ENCODE results near the gene NCOA5. TPM values are rescaled to one million over a fixed set of nuclear protein-coding genes. Genes with fewer than 3 reads are reported as not detected.

The NCOA5 gene
- total and polyA plus RNA-seq, 2 donors from 2014 or later: 15.4 to 28.3 TPM

- H3K27ac ChIP-seq (ENCODE audit: low read depth in 2 of 2, low read length in 2 of 2): no peak overlapping the region
- no peaks in the 10 kb centered on the region for H3K9me3 ChIP-seq (ENCODE audit: control insufficient read depth in 2 of 3, insufficient read depth in 1 of 3, low read length in 3 of 3)
- DNase-seq (no peak), FAIRE-seq (no peak)
- intact Hi-C loops (cut with DNase I): no loop called here
- no peak for TF ChIP-seq CTCF (IDR thresholded peaks at IDR 0.05; ENCODE audit: borderline replicate concordance, extremely low read depth, insufficient read depth)
- no peaks in the 10 kb centered on the region for H3K4me1 ChIP-seq (ENCODE audit: control insufficient read depth in 2 of 3, insufficient read depth in 2 of 3, low read depth in 1 of 3, low read length in 3 of 3)
- no peaks in the 10 kb centered on the region for H3K36me3 ChIP-seq (ENCODE audit: control insufficient read depth in 2 of 3, insufficient read depth in 3 of 3, low read length in 3 of 3)
- H3K4me3 ChIP-seq (ENCODE audit: low read length in 3 of 3): no peak overlapping the region
- no peak overlapping the region for H3K9ac ChIP-seq (ENCODE audit: low read length in 3 of 3)
- no peaks in the 10 kb centered on the region for H3K27me3 ChIP-seq (ENCODE audit: control insufficient read depth, insufficient read depth, low read length)
These were observed 41.9 kb downstream of the NCOA5 start for GRCh38 chr20:46047821-46048220.

GRCh38 chr20:46046588-46047310 is 43.0 kb downstream of the NCOA5 start:
- Histone ChIP-seq H3K4me3 (ENCODE audit: low read length in 3 of 3) (no peak overlapping the region), H3K27me3 (ENCODE audit: control insufficient read depth, insufficient read depth, low read length) (no peaks in the 10 kb centered on the region), H3K9me3 (ENCODE audit: control insufficient read depth in 2 of 3, insufficient read depth in 1 of 3, low read length in 3 of 3) (no peaks in the 10 kb centered on the region), H3K36me3 (ENCODE audit: control insufficient read depth in 2 of 3, insufficient read depth in 3 of 3, low read length in 3 of 3) (no peaks in the 10 kb centered on the region), H3K4me1 (ENCODE audit: control insufficient read depth in 2 of 3, insufficient read depth in 2 of 3, low read depth in 1 of 3, low read length in 3 of 3) (no peaks in the 10 kb centered on the region), H3K9ac (ENCODE audit: low read length in 3 of 3) (no peak overlapping the region), H3K27ac (ENCODE audit: low read depth in 2 of 2, low read length in 2 of 2) (no peak overlapping the region)
- intact Hi-C loops (cut with DNase I): no loop called here
- TF ChIP-seq CTCF (IDR thresholded peaks at IDR 0.05; ENCODE audit: borderline replicate concordance, extremely low read depth, insufficient read depth): no peak
- FAIRE-seq (no peak), DNase-seq (no peak)

- no peak for DNase-seq
- no peaks in the 10 kb centered on the region for H3K27me3 ChIP-seq (ENCODE audit: control insufficient read depth, insufficient read depth, low read length)
- FAIRE-seq: no peak
- H3K4me3 ChIP-seq (ENCODE audit: low read length in 3 of 3): no peak overlapping the region
- TF ChIP-seq CTCF (IDR thresholded peaks at IDR 0.05; ENCODE audit: borderline replicate concordance, extremely low read depth, insufficient read depth): no peak
- no peaks in the 10 kb centered on the region for H3K9me3 ChIP-seq (ENCODE audit: control insufficient read depth in 2 of 3, insufficient read depth in 1 of 3, low read length in 3 of 3)
- H3K27ac ChIP-seq (ENCODE audit: low read depth in 2 of 2, low read length in 2 of 2): no peak overlapping the region
- no peaks in the 10 kb centered on the region for H3K4me1 ChIP-seq (ENCODE audit: control insufficient read depth in 2 of 3, insufficient read depth in 2 of 3, low read depth in 1 of 3, low read length in 3 of 3)
- H3K9ac ChIP-seq (ENCODE audit: low read length in 3 of 3): no peak overlapping the region
- intact Hi-C loops (cut with DNase I): no loop called here
- H3K36me3 ChIP-seq (ENCODE audit: control insufficient read depth in 2 of 3, insufficient read depth in 3 of 3, low read length in 3 of 3): no peaks in the 10 kb centered on the region
These were observed 44.9 kb downstream of the NCOA5 start for GRCh38 chr20:46044896-46045295.

GRCh38 chr20:46043556-46043955 is 46.2 kb downstream of the NCOA5 start:
- FAIRE-seq (no peak), DNase-seq (no peak)
- Histone ChIP-seq H3K4me3 (ENCODE audit: low read length in 3 of 3) (no peak overlapping the region), H3K36me3 (ENCODE audit: control insufficient read depth in 2 of 3, insufficient read depth in 3 of 3, low read length in 3 of 3) (no peaks in the 10 kb centered on the region), H3K9ac (ENCODE audit: low read length in 3 of 3) (no peak overlapping the region), H3K4me1 (ENCODE audit: control insufficient read depth in 2 of 3, insufficient read depth in 2 of 3, low read depth in 1 of 3, low read length in 3 of 3) (no peaks in the 10 kb centered on the region), H3K27me3 (ENCODE audit: control insufficient read depth, insufficient read depth, low read length) (no peaks in the 10 kb centered on the region), H3K9me3 (ENCODE audit: control insufficient read depth in 2 of 3, insufficient read depth in 1 of 3, low read length in 3 of 3) (no peaks in the 10 kb centered on the region), H3K27ac (ENCODE audit: low read depth in 2 of 2, low read length in 2 of 2) (no peak overlapping the region)
- intact Hi-C loops (cut with DNase I): no loop called here
- TF ChIP-seq CTCF (IDR thresholded peaks at IDR 0.05; ENCODE audit: borderline replicate concordance, extremely low read depth, insufficient read depth): no peak

All from kidney (tissue), 14 donors.